ENCODE results near the gene IL25. TPM values are rescaled to one million over a fixed set of nuclear protein-coding genes. Genes with fewer than 3 reads are reported as not detected.

IL25 gene
- total RNA-seq, 6 donors from 2014 or later: not detected

- no peaks in the 10 kb centered on the region for H3K9me3 ChIP-seq
- no peaks in the 10 kb centered on the region for H3K36me3 ChIP-seq
- H3K4me1 ChIP-seq: no peaks in the 10 kb centered on the region
- H3K27ac ChIP-seq: no peak overlapping the region
- DNase-seq: no peak
- H3K4me3 ChIP-seq: no peak overlapping the region
- 78 to 80% methylated on average over 8 to 14 of the region's 14 CpGs for WGBS, 2 donors
- no peaks in the 10 kb centered on the region for H3K27me3 ChIP-seq
- no peak for ATAC-seq (ENCODE audit: low FRiP score in 2 of 2)
- TF ChIP-seq POLR2A (IDR thresholded peaks at IDR 0.05) (no peak), POLR2AphosphoS5 (IDR thresholded peaks at IDR 0.05) (no peak), EP300 (IDR thresholded peaks at IDR 0.05) (no peak), CTCF (IDR thresholded peaks at IDR 0.05) (no peak)
These were observed 39.2 kb downstream of the IL25 start for GRCh38 chr14:23411563-23412525.

DNA sequence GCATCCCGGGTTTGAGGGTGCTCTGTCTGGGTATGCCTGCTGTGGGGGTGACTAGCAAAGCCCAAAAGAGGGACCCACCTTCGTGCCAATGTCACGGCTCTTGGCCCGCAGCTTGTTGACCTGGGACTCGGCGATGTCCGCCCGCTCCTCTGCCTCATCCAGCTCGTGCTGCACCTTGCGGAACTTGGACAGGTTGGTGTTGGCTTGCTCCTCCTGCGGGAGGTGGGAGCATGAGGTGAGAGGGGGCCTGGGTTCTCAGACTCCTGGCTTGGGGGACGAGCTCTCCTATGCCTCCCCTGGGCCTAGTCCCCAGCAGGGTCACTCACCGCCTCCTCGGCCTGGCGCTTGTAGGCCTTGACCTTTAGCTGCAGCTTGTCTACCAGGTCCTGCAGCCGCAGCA, 41.1 kb downstream of the IL25 start:
- 87 to 93% methylated on average over 9 to 16 of the region's 16 CpGs for WGBS, 2 donors
- no peaks in the 10 kb centered on the region for H3K4me1 ChIP-seq
- H3K4me3 ChIP-seq: no peak overlapping the region
- H3K9me3 ChIP-seq: no peaks in the 10 kb centered on the region
- H3K36me3 ChIP-seq: no peaks in the 10 kb centered on the region
- DNase-seq: no peak
- no peaks in the 10 kb centered on the region for H3K27me3 ChIP-seq
- H3K27ac ChIP-seq: no peak overlapping the region
- ATAC-seq (ENCODE audit: low FRiP score in 2 of 2): no peak
- TF ChIP-seq EP300 (IDR thresholded peaks at IDR 0.05): no peak

DNA sequence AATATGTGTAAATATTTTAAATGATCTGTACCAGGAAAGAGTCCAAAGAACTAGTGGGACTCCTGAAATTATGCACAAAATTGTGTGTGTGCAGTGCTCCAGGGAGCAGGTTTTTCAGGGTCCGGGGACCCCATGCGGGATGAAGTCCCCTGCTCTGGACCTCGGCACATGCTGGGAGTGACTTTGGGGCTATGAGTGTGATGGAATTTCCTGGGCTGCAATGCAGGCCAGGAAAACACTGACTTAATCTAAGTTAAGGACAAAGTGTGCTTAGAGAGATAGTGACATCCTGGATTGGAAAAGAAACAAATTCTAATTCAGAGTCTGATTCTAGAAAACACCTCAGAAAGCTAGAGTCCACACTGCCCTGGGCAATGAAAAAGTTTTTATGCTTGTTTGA, 41.6 kb downstream of the IL25 start:
- Histone ChIP-seq H3K36me3 (no peaks in the 10 kb centered on the region), H3K27ac (no peak overlapping the region), H3K27me3 (no peaks in the 10 kb centered on the region), H3K9me3 (no peaks in the 10 kb centered on the region), H3K4me3 (no peak overlapping the region), H3K4me1 (no peaks in the 10 kb centered on the region)
- DNase-seq (no peak), ATAC-seq (ENCODE audit: low FRiP score in 2 of 2) (no peak)
- no peak for TF ChIP-seq POLR2A (IDR thresholded peaks at IDR 0.05)
- WGBS, 2 donors: 58 to 62% methylated on average over 3 of the region's 3 CpGs

- no peaks in the 10 kb centered on the region for H3K27me3 ChIP-seq
- 94 to 96% methylated on average over 36 of the region's 39 CpGs for WGBS, 2 donors
- no peak overlapping the region for H3K27ac ChIP-seq
- no peaks in the 10 kb centered on the region for H3K9me3 ChIP-seq
- DNase-seq: no peak
- no peaks in the 10 kb centered on the region for H3K4me1 ChIP-seq
- no peak for TF ChIP-seq CTCF (IDR thresholded peaks at IDR 0.05)
- no peak for TF ChIP-seq POLR2A (IDR thresholded peaks at IDR 0.05)
- TF ChIP-seq POLR2AphosphoS5 (IDR thresholded peaks at IDR 0.05): no peak
- no peak for TF ChIP-seq EP300 (IDR thresholded peaks at IDR 0.05)
- H3K4me3 ChIP-seq: no peak overlapping the region
- ATAC-seq (ENCODE audit: low FRiP score in 2 of 2): no peak
- no peaks in the 10 kb centered on the region for H3K36me3 ChIP-seq
These were observed 42.6 kb downstream of the IL25 start for GRCh38 chr14:23414906-23415820.

- no peaks in the 10 kb centered on the region for H3K9me3 ChIP-seq
- no peaks in the 10 kb centered on the region for H3K36me3 ChIP-seq
- no peak overlapping the region for H3K27ac ChIP-seq
- H3K27me3 ChIP-seq: no peaks in the 10 kb centered on the region
- 75 to 82% methylated on average over 21 of the region's 21 CpGs for WGBS, 2 donors
- TF ChIP-seq POLR2A (IDR thresholded peaks at IDR 0.05): no peak
- no peak for TF ChIP-seq POLR2AphosphoS5 (IDR thresholded peaks at IDR 0.05)
- no peak for TF ChIP-seq EP300 (IDR thresholded peaks at IDR 0.05)
- TF ChIP-seq CTCF (IDR thresholded peaks at IDR 0.05): no peak
- DNase-seq: no peak
- no peak for ATAC-seq (ENCODE audit: low FRiP score in 2 of 2)
- H3K4me1 ChIP-seq: no peaks in the 10 kb centered on the region
- no peak overlapping the region for H3K4me3 ChIP-seq
These were observed 43.5 kb downstream of the IL25 start for GRCh38 chr14:23415821-23416778.

All from upper lobe of left lung (tissue), 6 donors.